ENCODE measurements around the gene MPIG6B. TPM values are rescaled to one million over a fixed set of nuclear protein-coding genes. Genes with fewer than 3 reads are reported as not detected.

The MPIG6B gene
- total and polyA plus RNA-seq, 8 donors, result 0.05 to 0.06 TPM; not detected in 6

DNA sequence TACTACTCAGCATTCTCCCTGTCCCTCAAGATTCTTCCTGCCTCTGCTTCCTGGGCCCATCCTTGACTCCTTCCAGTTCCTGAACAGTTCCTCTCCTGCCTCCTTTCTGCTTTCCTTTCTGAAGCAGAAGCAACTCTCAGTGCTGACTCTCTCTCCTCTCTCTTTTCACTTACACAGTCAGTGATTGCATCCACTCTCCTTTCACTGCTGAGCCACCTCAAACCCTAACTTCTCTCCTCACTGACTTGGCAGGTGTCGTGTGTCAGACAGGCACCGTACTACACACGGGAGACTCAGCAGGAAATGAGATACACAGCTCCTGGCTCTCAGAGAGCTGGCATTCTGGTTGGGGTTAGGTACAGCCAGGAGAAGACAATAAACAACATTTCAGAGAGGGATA lies 25.6 kb upstream of the MPIG6B start:
- no peaks in the 10 kb centered on the region for H3K9me3 ChIP-seq
- TF ChIP-seq, protein P1, sequence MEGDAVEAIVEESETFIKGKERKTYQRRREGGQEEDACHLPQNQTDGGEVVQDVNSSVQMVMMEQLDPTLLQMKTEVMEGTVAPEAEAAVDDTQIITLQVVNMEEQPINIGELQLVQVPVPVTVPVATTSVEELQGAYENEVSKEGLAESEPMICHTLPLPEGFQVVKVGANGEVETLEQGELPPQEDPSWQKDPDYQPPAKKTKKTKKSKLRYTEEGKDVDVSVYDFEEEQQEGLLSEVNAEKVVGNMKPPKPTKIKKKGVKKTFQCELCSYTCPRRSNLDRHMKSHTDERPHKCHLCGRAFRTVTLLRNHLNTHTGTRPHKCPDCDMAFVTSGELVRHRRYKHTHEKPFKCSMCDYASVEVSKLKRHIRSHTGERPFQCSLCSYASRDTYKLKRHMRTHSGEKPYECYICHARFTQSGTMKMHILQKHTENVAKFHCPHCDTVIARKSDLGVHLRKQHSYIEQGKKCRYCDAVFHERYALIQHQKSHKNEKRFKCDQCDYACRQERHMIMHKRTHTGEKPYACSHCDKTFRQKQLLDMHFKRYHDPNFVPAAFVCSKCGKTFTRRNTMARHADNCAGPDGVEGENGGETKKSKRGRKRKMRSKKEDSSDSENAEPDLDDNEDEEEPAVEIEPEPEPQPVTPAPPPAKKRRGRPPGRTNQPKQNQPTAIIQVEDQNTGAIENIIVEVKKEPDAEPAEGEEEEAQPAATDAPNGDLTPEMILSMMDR (IDR thresholded peaks at IDR 0.05), result no peak
- H3K27ac ChIP-seq, result no peak overlapping the region
- no peak overlapping the region for H3K4me3 ChIP-seq
- no peaks in the 10 kb centered on the region for H3K27me3 ChIP-seq
- ATAC-seq, result no peak
- peaks cover 3 to 12% (median 6%) of the 10 kb centered on the region in 3 donors for H3K36me3 ChIP-seq
- 52 to 70% methylated on average over 3 of the region's 3 CpGs for WGBS, 2 donors
- FAIRE-seq, result no peak
- no peak for DNase-seq
- intact Hi-C loops (cut with DNase I), result no loop called here
- H3K4me1 ChIP-seq, result peaks cover 0 to 10% (median 7%) of the 10 kb centered on the region in 3 donors

DNA sequence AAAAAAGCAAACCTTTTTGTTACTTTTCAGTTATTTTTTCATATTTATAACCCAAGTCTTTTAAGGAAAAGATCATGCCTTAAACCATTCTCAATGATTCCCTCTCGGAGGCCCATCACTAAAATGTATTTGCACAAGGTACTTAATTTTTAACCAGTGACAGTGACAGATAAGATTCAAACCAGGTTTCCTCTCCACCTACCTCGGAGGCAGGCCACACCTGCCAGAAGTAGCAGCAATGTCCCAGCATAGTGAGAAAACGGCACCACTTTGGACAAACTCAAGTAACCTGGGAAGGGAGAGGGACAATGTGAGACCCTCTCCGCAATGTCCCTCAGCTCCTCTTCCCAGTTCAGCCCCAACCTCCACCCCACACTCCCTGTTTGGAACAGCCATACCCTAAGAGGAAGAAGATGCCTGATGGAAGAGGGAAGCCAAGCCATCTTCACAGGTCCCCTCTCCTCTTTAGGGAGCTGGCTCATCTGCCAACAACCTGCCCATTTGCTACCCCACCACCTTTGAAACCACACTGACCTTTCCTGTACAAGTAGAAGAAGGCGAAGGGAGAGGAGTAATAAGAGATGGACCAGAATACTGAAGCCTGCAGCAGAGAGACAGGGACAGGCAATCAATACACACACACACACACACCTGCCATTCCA lies 22.3 kb upstream of the MPIG6B start:
- no peak for DNase-seq
- 55% methylated on average over 5 of the region's 5 CpGs for WGBS, 2 donors
- Histone ChIP-seq H3K27ac (no peak overlapping the region), H3K36me3 (peaks cover 0 to 6% (median 4%) of the 10 kb centered on the region in 3 donors), H3K9me3 (no peaks in the 10 kb centered on the region), H3K27me3 (no peaks in the 10 kb centered on the region), H3K4me3 (no peak overlapping the region), H3K4me1 (peaks cover 0 to 12% (median 10%) of the 10 kb centered on the region in 3 donors)
- no peak for FAIRE-seq
- ATAC-seq, result no peak
- TF ChIP-seq, protein P1 (IDR thresholded peaks at IDR 0.05), result no peak
- intact Hi-C loops (cut with DNase I), result no loop called here

DNA sequence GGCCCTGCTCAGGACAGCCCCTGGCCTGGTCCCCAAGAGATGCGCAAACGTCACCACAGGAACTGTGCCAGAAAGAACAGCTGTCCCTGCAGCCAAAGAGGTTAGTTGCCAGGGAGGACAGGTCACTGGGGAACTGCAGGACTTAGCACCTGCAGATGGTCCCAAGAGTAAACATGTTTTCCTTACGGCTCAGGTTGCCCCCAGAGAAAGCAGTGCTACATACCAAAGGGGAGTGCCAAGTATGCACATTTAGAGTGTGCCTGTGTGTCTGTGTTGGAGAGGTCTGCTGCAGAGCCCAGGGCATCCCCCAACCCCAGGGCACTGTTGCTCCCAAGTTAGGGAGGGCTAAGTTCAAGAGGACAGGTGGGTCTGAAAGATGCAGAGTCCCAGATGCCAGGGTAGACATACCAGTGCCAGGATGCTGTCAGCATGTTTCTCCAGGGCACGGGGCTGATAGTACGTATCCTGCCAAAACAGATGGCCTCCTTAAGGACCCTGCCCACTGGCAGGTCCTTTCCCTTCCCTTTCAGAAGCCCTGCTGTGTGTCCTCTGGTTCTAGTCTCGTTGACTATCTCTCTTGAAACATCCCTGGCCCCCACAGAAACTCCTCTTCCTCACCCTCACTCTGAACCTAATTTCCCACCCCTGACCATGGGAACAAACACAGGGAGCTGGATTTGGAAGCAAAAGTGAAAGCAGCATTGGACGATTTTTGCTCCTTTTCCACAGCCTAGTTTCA lies 21.3 kb upstream of the MPIG6B start:
- 23 to 27% methylated on average over 7 of the region's 7 CpGs for WGBS, 2 donors
- H3K4me3 ChIP-seq, result peak overlapping the region in 3 of 4 donors; percentile 42 to 88 (median 84)
- peak overlapping the region in 1 of 4 donors; percentile 94 for H3K27ac ChIP-seq
- TF ChIP-seq, protein P1 (IDR thresholded peaks at IDR 0.05), result no peak
- no peaks in the 10 kb centered on the region for H3K9me3 ChIP-seq
- no peak for FAIRE-seq
- H3K36me3 ChIP-seq, result peaks cover 0 to 4% (median under 1%) of the 10 kb centered on the region in 3 donors
- peak in 1 of 4 donors; percentile 1 for ATAC-seq
- intact Hi-C loops (cut with DNase I), result no loop called here
- no peaks in the 10 kb centered on the region for H3K27me3 ChIP-seq
- H3K4me1 ChIP-seq, result peaks cover 0 to 12% (median 10%) of the 10 kb centered on the region in 3 donors
- no peak for DNase-seq

GRCh38 chr6:31702405-31702818 lies 20.8 kb upstream of the MPIG6B start:
- peak overlapping the region; percentile 89 to 97 (median 94) for H3K27ac ChIP-seq
- no peaks in the 10 kb centered on the region for H3K27me3 ChIP-seq
- H3K4me3 ChIP-seq, result peak overlapping the region; percentile 42 to 88 (median 72)
- peak; percentile 4 to 7 (median 6) for ATAC-seq
- no peak for DNase-seq
- 0 to 1% methylated on average over 10 of the region's 10 CpGs for WGBS, 2 donors
- peaks cover 0 to 12% (median 10%) of the 10 kb centered on the region in 3 donors for H3K4me1 ChIP-seq
- H3K36me3 ChIP-seq, result peaks cover 0 to 4% (median 0%) of the 10 kb centered on the region in 3 donors
- no peaks in the 10 kb centered on the region for H3K9me3 ChIP-seq
- TF ChIP-seq, protein P1 (IDR thresholded peaks at IDR 0.05), result no peak
- intact Hi-C loops (cut with DNase I), result no loop called here
- FAIRE-seq, result no peak
